Measurements from ENCODE around the gene KLHL20.
"Not testable (repeated sequence)": the region's sequence is repeated elsewhere in the genome, so short reads cannot be mapped to it uniquely, and the experiment has no call there.

The KLHL20 gene

DNA sequence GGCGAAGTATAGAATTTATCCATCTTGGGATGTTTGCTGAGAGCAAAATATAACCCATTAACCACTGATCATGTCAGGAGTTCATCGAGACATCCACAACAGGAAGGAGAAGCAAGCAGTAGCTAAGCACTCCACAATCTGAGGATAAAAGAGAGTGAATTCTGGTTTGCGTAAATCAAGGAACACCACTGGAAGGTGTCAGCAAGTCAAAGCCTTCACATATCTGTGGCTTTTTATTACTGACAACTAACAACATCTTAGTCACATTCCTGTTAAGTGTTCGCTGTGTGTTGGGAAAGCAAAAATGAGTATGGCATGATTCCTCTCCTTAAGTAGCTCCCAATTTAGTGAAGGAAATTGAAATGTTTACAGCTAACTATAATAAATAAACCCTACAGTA lies 65.2 kb downstream of the KLHL20 start:
- Mint-ChIP-seq H3K27me3 (no peaks in the 10 kb centered on the region), H3K36me3 (peaks cover 27% of the 10 kb centered on the region), H3K27ac (no peak overlapping the region), H3K4me3 (no peak overlapping the region), H3K4me1 (peaks cover 4% of the 10 kb centered on the region), H3K9me3 (no peaks in the 10 kb centered on the region)

DNA sequence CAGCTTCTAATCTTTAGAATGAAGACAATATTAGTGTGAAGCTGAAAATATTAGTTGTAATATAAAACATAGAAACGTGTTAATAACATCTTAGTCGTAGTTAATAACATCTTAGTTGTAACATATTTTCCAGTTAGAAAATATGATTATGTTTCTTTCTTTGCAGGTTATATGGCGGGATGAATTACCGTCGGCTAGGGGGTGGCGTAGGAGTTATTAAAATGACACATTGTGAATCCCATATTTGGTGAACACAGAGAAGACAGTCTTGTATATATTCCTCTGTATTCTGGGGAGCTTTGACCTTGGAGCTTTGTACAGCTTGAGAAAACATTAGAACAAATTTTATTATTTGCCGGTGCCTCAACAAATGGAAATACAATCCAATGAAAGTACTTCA lies 70.2 kb downstream of the KLHL20 start:
- Mint-ChIP-seq H3K27ac (no peak overlapping the region), H3K4me1 (no peaks in the 10 kb centered on the region), H3K9me3 (no peaks in the 10 kb centered on the region), H3K27me3 (no peaks in the 10 kb centered on the region), H3K4me3 (no peak overlapping the region), H3K36me3 (peaks cover 10% of the 10 kb centered on the region)

- Mint-ChIP-seq H3K9me3 (no peaks in the 10 kb centered on the region), H3K36me3 (peaks cover 6% of the 10 kb centered on the region), H3K4me3 (no peak overlapping the region), H3K27me3 (no peaks in the 10 kb centered on the region), H3K27ac (no peak overlapping the region), H3K4me1 (no peaks in the 10 kb centered on the region)
These were observed 75.1 kb downstream of the KLHL20 start for GRCh38 chr1:173789841-173790240.

GRCh38 chr1:173798078-173798477 lies 83.3 kb downstream of the KLHL20 start:
- no peaks in the 10 kb centered on the region for H3K27me3 Mint-ChIP-seq
- no peaks in the 10 kb centered on the region for H3K4me1 Mint-ChIP-seq
- no peaks in the 10 kb centered on the region for H3K9me3 Mint-ChIP-seq
- H3K36me3 Mint-ChIP-seq = peaks cover 8% of the 10 kb centered on the region
- H3K4me3 Mint-ChIP-seq = no peak overlapping the region
- no peak overlapping the region for H3K27ac Mint-ChIP-seq

GRCh38 chr1:173799995-173800394 lies 85.2 kb downstream of the KLHL20 start:
- not testable (repeated sequence) for H3K27ac Mint-ChIP-seq, H3K27me3 Mint-ChIP-seq, H3K4me1 Mint-ChIP-seq, H3K9me3 Mint-ChIP-seq, H3K36me3 Mint-ChIP-seq, H3K4me3 Mint-ChIP-seq

- Mint-ChIP-seq H3K27me3 (no peaks in the 10 kb centered on the region), H3K4me1 (no peaks in the 10 kb centered on the region), H3K4me3 (no peak overlapping the region), H3K36me3 (peaks cover 9% of the 10 kb centered on the region), H3K27ac (no peak overlapping the region), H3K9me3 (no peaks in the 10 kb centered on the region)
These were observed 88.2 kb downstream of the KLHL20 start for GRCh38 chr1:173802961-173803360.

DNA sequence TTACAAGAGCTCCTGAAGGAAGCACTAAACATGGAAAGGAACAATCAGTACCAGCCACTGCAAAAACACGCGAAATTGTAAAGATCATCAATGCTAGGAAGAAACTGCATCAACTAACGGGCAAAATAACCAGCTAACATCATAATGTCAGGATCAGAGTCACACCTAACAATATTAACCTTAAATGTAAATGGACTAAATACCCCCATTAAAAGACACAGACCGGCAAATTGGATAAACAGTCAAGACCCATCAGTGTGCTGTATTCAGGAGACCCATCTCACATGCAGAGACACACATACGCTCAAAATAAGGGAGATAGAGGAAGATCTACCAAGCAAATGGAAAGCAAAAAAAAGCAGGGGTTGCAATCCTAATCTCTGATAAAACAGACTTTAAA lies 98.9 kb downstream of the KLHL20 start:
- H3K36me3 Mint-ChIP-seq = peaks cover 28% of the 10 kb centered on the region
- H3K27ac Mint-ChIP-seq, H3K9me3 Mint-ChIP-seq, H3K27me3 Mint-ChIP-seq, H3K4me3 Mint-ChIP-seq: not testable (repeated sequence)
- peaks cover 40% of the 10 kb centered on the region for H3K4me1 Mint-ChIP-seq

DNA sequence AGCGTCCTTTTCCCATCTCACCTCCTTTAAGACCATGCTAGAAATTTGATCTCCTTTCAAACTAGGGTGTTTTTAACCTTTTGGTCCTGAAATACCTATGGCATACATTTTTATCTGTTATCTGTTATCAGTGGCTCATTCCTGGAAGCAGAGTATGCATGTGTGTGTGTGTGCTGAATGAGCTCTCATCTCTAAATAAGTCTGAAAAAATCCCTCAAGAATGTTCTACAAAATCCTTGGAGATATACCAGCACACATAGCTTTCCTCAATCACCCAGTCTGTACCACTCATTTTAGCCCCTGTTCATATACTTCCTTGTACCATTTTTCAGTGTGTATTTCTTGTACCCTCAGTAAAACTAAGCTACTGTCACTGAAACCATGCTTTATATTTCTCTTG lies 103.7 kb downstream of the KLHL20 start:
- Mint-ChIP-seq H3K27ac (no peak overlapping the region), H3K4me3 (no peak overlapping the region), H3K4me1 (peaks cover 60% of the 10 kb centered on the region), H3K36me3 (peaks cover 12% of the 10 kb centered on the region), H3K27me3 (no peaks in the 10 kb centered on the region), H3K9me3 (no peaks in the 10 kb centered on the region)

GRCh38 chr1:173821680-173822079 lies 106.9 kb downstream of the KLHL20 start:
- H3K27ac Mint-ChIP-seq = no peak overlapping the region
- peaks cover 5% of the 10 kb centered on the region for H3K36me3 Mint-ChIP-seq
- no peaks in the 10 kb centered on the region for H3K9me3 Mint-ChIP-seq
- H3K4me3 Mint-ChIP-seq = no peak overlapping the region
- no peaks in the 10 kb centered on the region for H3K27me3 Mint-ChIP-seq
- H3K4me1 Mint-ChIP-seq = peaks cover 53% of the 10 kb centered on the region

DNA sequence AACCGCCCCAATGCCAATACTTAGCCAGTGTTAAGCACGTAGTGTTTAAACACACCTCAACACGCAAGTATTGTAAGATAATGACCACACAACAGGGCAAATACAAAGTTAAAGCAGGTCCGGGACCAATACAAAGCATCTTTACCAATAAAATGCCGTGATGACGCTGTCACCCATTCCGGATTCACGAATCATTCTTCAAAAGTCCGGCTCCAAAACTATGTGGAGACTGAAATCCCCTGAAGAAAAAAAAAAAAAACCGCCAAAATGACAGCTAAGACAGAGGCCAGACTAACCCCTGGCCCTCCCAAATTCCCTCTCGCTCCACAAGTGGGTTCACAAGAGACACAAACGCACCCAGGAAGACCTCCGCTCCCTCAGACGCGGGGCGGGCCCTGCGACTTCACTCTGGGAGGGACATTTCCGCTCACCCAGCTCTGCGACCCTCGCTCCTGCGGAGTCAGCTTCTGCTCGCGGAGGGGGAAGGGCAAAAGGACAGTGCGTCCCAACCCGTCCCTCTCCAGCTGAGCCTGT lies 109.1 kb downstream of the KLHL20 start:
- peaks cover 3% of the 10 kb centered on the region for H3K36me3 Mint-ChIP-seq
- H3K27me3 Mint-ChIP-seq = no peaks in the 10 kb centered on the region
- H3K9me3 Mint-ChIP-seq = no peaks in the 10 kb centered on the region
- H3K4me1 Mint-ChIP-seq = peaks cover 60% of the 10 kb centered on the region
- H3K27ac Mint-ChIP-seq = peak overlapping the region; percentile 98
- H3K4me3 Mint-ChIP-seq = peak overlapping the region; percentile 91

DNA sequence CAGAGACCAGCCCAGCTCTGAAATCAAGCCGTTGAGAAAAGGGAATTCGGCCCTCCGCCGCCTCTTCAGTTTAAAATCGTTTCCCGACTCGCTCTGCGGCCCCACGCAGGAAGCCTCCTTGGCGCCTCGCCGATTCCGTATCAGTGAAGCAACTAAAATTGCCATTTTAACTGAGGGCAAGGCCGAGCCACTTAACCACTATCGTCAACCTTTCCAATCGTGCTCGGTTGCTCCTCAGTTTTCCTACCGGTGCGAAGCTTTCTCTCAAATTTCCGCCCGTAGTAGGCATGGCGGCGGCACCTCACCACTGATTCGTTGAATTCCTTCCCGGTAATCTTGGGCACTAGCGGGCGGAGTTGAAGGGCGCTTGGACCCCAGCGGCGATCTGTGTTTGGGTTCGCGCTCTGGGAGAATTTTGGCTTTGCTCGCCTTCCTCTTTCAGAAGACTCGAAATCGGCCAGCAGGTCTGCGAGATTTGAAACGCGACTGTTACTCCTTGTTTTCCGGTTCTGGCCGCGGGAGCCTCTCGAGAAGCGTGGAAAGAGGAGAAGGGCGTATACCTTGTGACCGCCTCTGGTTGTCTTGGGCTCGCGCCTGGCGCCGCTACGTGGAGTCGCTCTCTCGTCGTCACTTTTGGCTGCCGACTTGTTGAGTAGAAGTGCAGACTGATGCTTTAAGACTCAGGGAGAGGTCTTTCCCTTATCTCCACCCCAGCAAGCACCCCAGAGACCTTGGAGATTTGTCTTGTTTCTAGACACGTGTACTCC lies 109.7 kb downstream of the KLHL20 start, which contains the start of the genes CENPL and DARS2:
Gene CENPL, minus strand, starts transcription at position 569 of the 767 bp plus-strand sequence. CDS start 13,584 bp downstream, outside the sequence.
Gene DARS2, plus strand, starts transcription at position 359 of the 767 bp plus-strand sequence. CDS start 557 bp downstream, outside the sequence.
- H3K36me3 Mint-ChIP-seq = peaks cover 6% of the 10 kb centered on the region
- H3K9me3 Mint-ChIP-seq = no peaks in the 10 kb centered on the region
- H3K27ac Mint-ChIP-seq = peak within 1 kb of the TSS; percentile 98
- H3K27me3 Mint-ChIP-seq = no peaks in the 10 kb centered on the region
- H3K4me3 Mint-ChIP-seq = peak within 1 kb of the TSS; percentile 91
- peaks cover 60% of the 10 kb centered on the region for H3K4me1 Mint-ChIP-seq

DNA sequence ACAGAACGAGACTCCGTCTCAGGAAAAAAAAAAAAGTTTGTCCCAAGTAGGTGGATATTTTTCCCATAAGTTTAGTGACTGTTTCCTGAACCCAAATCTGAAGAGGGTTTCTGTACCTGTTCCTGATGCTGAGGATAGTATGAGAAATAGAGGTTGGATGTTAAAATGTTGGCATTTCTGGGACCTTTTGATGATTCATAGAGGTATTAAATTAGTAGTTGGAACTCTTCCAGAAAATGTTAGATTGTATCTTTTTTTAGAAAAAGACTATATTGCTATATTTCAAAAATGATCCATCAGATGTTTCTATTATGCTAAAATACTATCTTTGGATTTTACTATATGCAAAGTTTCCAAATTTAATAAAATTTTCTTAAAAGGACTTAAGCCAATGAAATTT lies 112.8 kb downstream of the KLHL20 start:
- no peaks in the 10 kb centered on the region for H3K27me3 Mint-ChIP-seq
- H3K9me3 Mint-ChIP-seq = no peaks in the 10 kb centered on the region
- H3K4me1 Mint-ChIP-seq = peaks cover 39% of the 10 kb centered on the region
- no peak overlapping the region for H3K4me3 Mint-ChIP-seq
- no peak overlapping the region for H3K27ac Mint-ChIP-seq
- peaks cover 7% of the 10 kb centered on the region for H3K36me3 Mint-ChIP-seq

DNA sequence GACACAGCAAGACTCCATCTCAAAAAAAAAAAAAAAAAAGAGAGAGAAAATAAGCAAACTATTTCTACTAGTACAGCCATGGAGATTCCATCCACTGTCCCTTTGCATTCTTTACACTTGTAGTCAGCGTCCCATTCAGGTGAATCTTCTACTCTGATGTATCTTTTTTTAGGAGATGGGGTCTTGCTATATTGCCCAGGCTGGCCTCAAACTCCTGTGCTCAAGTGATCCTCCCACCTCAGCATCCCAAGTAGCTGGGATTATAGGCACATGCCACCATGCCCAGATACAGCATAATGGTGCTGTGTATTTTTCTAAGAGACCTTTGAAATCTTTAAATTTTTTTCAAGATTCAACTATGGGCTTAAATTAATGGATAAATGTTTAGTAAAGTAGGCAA lies 118.0 kb downstream of the KLHL20 start:
- Mint-ChIP-seq H3K4me1 (peaks cover 5% of the 10 kb centered on the region), H3K27me3 (no peaks in the 10 kb centered on the region), H3K27ac (no peak overlapping the region), H3K4me3 (no peak overlapping the region), H3K9me3 (no peaks in the 10 kb centered on the region), H3K36me3 (peaks cover 14% of the 10 kb centered on the region)
